H9 (cell line): Measurements from ENCODE around the gene AKNA. TPM values are rescaled to one million over a fixed set of nuclear protein-coding genes. Genes with fewer than 3 reads are reported as not detected.

Source experiments
- DNase-seq: peaks from one replicate; pipeline ENCODE4 v3.0.0-alpha.2; 2017
- H2AFZ ChIP-seq: one replicate; pipeline ENCODE4 v1.6.1; 2013; ENCODE audit warnings: mild to moderate bottlenecking, low read length, control low read depth, moderate library complexity
- H2AK5ac ChIP-seq: 2 replicates; pipeline ENCODE4 v1.6.1; 2013; ENCODE audit warnings: low read length, control low read depth, mixed read lengths; ENCODE audit not compliant: insufficient read length
- H2BK120ac ChIP-seq: one replicate; pipeline ENCODE4 v1.6.1; 2013; ENCODE audit warnings: low read depth, mild to moderate bottlenecking, low read length, control low read depth, inconsistent platforms; ENCODE audit not compliant: poor library complexity, severe bottlenecking
- H2BK12ac ChIP-seq: 2 replicates; pipeline ENCODE4 v1.6.1; 2013; ENCODE audit warnings: low read length, control low read depth, mixed read lengths, low read depth; ENCODE audit not compliant: insufficient read length
- H2BK15ac ChIP-seq: 2 replicates; pipeline ENCODE4 v1.6.1; 2013; ENCODE audit warnings: low read depth, low read length, control low read depth
- H2BK20ac ChIP-seq: one replicate; pipeline ENCODE4 v1.6.1; 2013; ENCODE audit warnings: low read depth, mild to moderate bottlenecking, low read length, control low read depth, inconsistent platforms; ENCODE audit not compliant: poor library complexity, severe bottlenecking
- H2BK5ac ChIP-seq: 2 replicates; pipeline ENCODE4 v1.6.1; 2013; ENCODE audit warnings: low read length, control low read depth, mixed read lengths; ENCODE audit not compliant: insufficient read length
- H3K14ac ChIP-seq: 2 replicates; pipeline ENCODE4 v1.6.1; 2013; ENCODE audit warnings: low read length, control low read depth; ENCODE audit not compliant: insufficient read depth
- H3K18ac ChIP-seq: 2 replicates; pipeline ENCODE4 v1.6.1; 2013; ENCODE audit warnings: low read depth, mild to moderate bottlenecking, mixed read lengths, low read length, control low read depth; ENCODE audit not compliant: insufficient read length
- H3K23ac ChIP-seq: 2 replicates; pipeline ENCODE4 v1.6.1; 2013; ENCODE audit warnings: low read length, control low read depth, mixed read lengths, low read depth; ENCODE audit not compliant: insufficient read length
- H3K23me2 ChIP-seq: 2 replicates; pipeline ENCODE4 v1.6.1; 2013; ENCODE audit warnings: low read depth, mild to moderate bottlenecking, mixed read lengths, low read length, control low read depth; ENCODE audit not compliant: insufficient read length, poor library complexity, severe bottlenecking
- H3K27ac ChIP-seq: 2 replicates; pipeline ENCODE4 v1.5.1; 2013; ENCODE audit warnings: low read length, control low read depth, mixed read lengths, low read depth; ENCODE audit not compliant: insufficient read length
- H3K27me3 ChIP-seq: 2 replicates; pipeline ENCODE4 v1.6.1; 2013; ENCODE audit warnings: low read length, control low read depth, inconsistent platforms; ENCODE audit not compliant: insufficient read depth
- H3K4ac ChIP-seq: 2 replicates; pipeline ENCODE4 v1.6.1; 2013; ENCODE audit warnings: low read depth, mild to moderate bottlenecking, control low read depth, inconsistent platforms, low read length, moderate library complexity
- H3K4me1 ChIP-seq: 2 replicates; pipeline ENCODE4 v1.6.1; 2013; ENCODE audit warnings: low read length, control low read depth, inconsistent platforms; ENCODE audit not compliant: insufficient read depth
- H3K4me2 ChIP-seq: 2 replicates; pipeline ENCODE4 v1.6.1; 2013; ENCODE audit warnings: low read length, control low read depth, mixed read lengths; ENCODE audit not compliant: insufficient read length, insufficient read depth
- H3K56ac ChIP-seq: 2 replicates; pipeline ENCODE4 v1.6.1; 2013; ENCODE audit warnings: low read depth, mild to moderate bottlenecking, mixed read lengths, low read length, control low read depth; ENCODE audit not compliant: insufficient read length
- H3K79me1 ChIP-seq: 2 replicates; pipeline ENCODE4 v1.6.1; 2013; ENCODE audit warnings: low read depth, mild to moderate bottlenecking, moderate library complexity, low read length, control low read depth, inconsistent platforms; ENCODE audit not compliant: insufficient read depth, poor library complexity, severe bottlenecking
- H3K79me2 ChIP-seq: 2 replicates; pipeline ENCODE4 v1.6.1; 2013; ENCODE audit warnings: low read length, control low read depth, inconsistent platforms; ENCODE audit not compliant: insufficient read depth
- H3K9ac ChIP-seq: 2 replicates; pipeline ENCODE4 v1.6.1; 2013; ENCODE audit warnings: low read length, control low read depth, mixed read lengths; ENCODE audit not compliant: insufficient read length; ENCODE audit errors: extremely low read depth
- H3K9me3 ChIP-seq: one replicate; pipeline ENCODE4 v1.6.1; 2013; ENCODE audit warnings: low read depth, low read length, inconsistent platforms; ENCODE audit not compliant: control insufficient read depth
- H3T11ph ChIP-seq: one replicate; pipeline ENCODE4 v1.6.1; 2013; ENCODE audit warnings: mild to moderate bottlenecking, low read length, control low read depth, inconsistent platforms
- H4K20me1 ChIP-seq: one replicate; pipeline ENCODE4 v1.6.1; 2013; ENCODE audit not compliant: control insufficient read depth, insufficient read length, insufficient read depth
- H4K5ac ChIP-seq: 2 replicates; pipeline ENCODE4 v1.6.1; 2013; ENCODE audit warnings: low read depth, mild to moderate bottlenecking, mixed read lengths, low read length, control low read depth; ENCODE audit not compliant: insufficient read length
- H4K8ac ChIP-seq: replicated peaks from 2 replicates; pipeline ENCODE4 v1.6.1; 2013; ENCODE audit warnings: low read length, control low read depth, mixed read lengths, low read depth; ENCODE audit not compliant: insufficient read length
- H4K91ac ChIP-seq: 2 replicates; pipeline ENCODE4 v1.6.1; 2013; ENCODE audit warnings: low read depth, mild to moderate bottlenecking, moderate library complexity, mixed read lengths, low read length, control low read depth; ENCODE audit not compliant: insufficient read length
- H3K27ac Mint-ChIP-seq, 3 experiments: 2 replicates in 2 of 3; 3 replicates in 1 of 3; pipeline ENCODE4 v1.8.0; 2020 to 2021; ENCODE audit warnings: mixed read lengths in 3 of 3, mild to moderate bottlenecking in 1 of 3, moderate library complexity in 1 of 3
- H3K27me3 Mint-ChIP-seq: 2 replicates; pipeline ENCODE4 v1.8.0; 2021; ENCODE audit warnings: low read depth, mild to moderate bottlenecking, moderate library complexity, mixed read lengths
- H3K36me3 Mint-ChIP-seq, 3 experiments: 2 replicates in 2 of 3; 3 replicates in 1 of 3; pipeline ENCODE4 v1.8.0; 2020 to 2021; ENCODE audit warnings: low read depth in 3 of 3, mixed read lengths in 3 of 3; ENCODE audit not compliant: insufficient read depth in 1 of 3
- H3K4me1 Mint-ChIP-seq, 2 experiments: 2 replicates each; pipeline ENCODE4 v1.8.0; 2020; ENCODE audit warnings: mixed read lengths in 2 of 2
- H3K4me3 Mint-ChIP-seq, 2 experiments: 2 replicates in 1 of 2; 3 replicates in 1 of 2; pipeline ENCODE4 v1.8.0; 2020 to 2021; ENCODE audit warnings: mild to moderate bottlenecking in 2 of 2, mixed read lengths in 2 of 2, moderate library complexity in 1 of 2
- H3K9me3 Mint-ChIP-seq, 2 experiments: 2 replicates in 1 of 2; 3 replicates in 1 of 2; pipeline ENCODE4 v1.8.0; 2020; ENCODE audit warnings: mild to moderate bottlenecking in 2 of 2, mixed read lengths in 2 of 2, moderate library complexity in 1 of 2
- WGBS: extraction: QIAGEN DNeasy Blood & Tissue Kit; methylation state at CpG from one replicate; pipeline ENCODE4 v1.1.7; 2013; ENCODE audit warnings: missing lambda C conversion rate, low lambda C conversion rate, mixed read lengths; ENCODE audit not compliant: insufficient read length; ENCODE audit errors: extremely low coverage; 5-methylcytosine and 5-hydroxymethylcytosine counted together
- total RNA-seq: library from RNA; stranded (reverse); gene quantifications from 2 replicates; pipeline ENCODE4 v1.2.1, GENCODE V29; 2021
- TF ChIP-seq, protein P1 (sequence below): fragments of 200-600 bp; sonication (generic); conservative IDR thresholded peaks from 3 replicates; pipeline ENCODE4 v1.8.0; 2021; ENCODE audit warnings: antibody characterized with exemption, mild to moderate bottlenecking

AKNA gene
- total RNA-seq, 1 experiment from 2014 or later = 19.7 TPM

DNA sequence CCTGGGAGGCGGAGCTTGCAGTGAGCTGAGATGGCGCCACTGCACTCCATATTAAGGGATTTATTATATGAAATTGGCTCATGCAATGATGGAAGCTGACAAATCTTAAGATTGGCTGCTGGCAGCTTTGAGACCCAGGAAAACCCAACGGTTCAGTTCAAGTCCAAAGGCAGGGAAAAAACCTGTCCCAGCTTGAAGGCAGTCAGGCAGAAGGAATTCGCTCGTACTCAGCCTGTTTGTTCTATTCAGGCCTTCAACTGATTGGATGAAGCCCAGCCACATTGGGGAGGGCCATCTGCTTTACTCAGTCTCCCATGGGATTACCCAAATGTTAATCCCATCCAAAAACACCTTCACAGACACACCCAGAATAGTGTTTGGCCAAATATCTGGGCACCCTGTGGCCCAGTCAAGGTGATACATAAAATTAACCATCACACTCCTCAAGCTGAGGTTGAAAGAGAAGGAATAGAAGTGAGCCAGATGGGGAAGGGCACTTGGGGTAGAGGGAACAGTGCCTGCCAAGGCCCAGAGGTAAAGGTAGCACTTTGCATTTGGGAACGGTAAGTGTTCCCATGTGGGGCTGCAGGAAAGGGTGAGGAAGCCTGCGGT lies 73.4 kb downstream of the AKNA start:
- H4K8ac ChIP-seq = no peak overlapping the region
- H3K18ac ChIP-seq = no peak overlapping the region
- H2BK5ac ChIP-seq = no peak overlapping the region
- no peaks in the 10 kb centered on the region for H3K79me2 ChIP-seq
- no peak overlapping the region for H3K14ac ChIP-seq
- peaks cover 0 to 7% (median 0%) of the 10 kb centered on the region in 3 experiments; a peak in 3 of 7 replicates for H3K36me3 Mint-ChIP-seq
- H3K23ac ChIP-seq = no peak overlapping the region
- H3K27ac Mint-ChIP-seq = no peak overlapping the region
- H3T11ph ChIP-seq = no peak overlapping the region
- DNase-seq = no peak
- TF ChIP-seq, protein P1, sequence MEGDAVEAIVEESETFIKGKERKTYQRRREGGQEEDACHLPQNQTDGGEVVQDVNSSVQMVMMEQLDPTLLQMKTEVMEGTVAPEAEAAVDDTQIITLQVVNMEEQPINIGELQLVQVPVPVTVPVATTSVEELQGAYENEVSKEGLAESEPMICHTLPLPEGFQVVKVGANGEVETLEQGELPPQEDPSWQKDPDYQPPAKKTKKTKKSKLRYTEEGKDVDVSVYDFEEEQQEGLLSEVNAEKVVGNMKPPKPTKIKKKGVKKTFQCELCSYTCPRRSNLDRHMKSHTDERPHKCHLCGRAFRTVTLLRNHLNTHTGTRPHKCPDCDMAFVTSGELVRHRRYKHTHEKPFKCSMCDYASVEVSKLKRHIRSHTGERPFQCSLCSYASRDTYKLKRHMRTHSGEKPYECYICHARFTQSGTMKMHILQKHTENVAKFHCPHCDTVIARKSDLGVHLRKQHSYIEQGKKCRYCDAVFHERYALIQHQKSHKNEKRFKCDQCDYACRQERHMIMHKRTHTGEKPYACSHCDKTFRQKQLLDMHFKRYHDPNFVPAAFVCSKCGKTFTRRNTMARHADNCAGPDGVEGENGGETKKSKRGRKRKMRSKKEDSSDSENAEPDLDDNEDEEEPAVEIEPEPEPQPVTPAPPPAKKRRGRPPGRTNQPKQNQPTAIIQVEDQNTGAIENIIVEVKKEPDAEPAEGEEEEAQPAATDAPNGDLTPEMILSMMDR = no peak
- H3K56ac ChIP-seq = no peak overlapping the region
- H4K20me1 ChIP-seq = no peaks in the 10 kb centered on the region
- H2BK120ac ChIP-seq = no peak overlapping the region
- no peak overlapping the region for H4K5ac ChIP-seq
- no peaks in the 10 kb centered on the region for H3K23me2 ChIP-seq
- no CpG with 5 or more reads among the region's 7 CpGs for WGBS
- no peaks in the 10 kb centered on the region for H3K9me3 ChIP-seq
- H3K4me1 ChIP-seq = no peaks in the 10 kb centered on the region
- no peaks in the 10 kb centered on the region for H3K27me3 ChIP-seq
- peaks cover 0 to 5% of the 10 kb centered on the region in 2 experiments; a peak in 3 of 4 replicates for H3K4me1 Mint-ChIP-seq
- H3K4me2 ChIP-seq = no peak overlapping the region
- no peak overlapping the region; a peak in 1 of 5 replicates for H3K4me3 Mint-ChIP-seq
- H3K27me3 Mint-ChIP-seq = peaks cover 6% of the 10 kb centered on the region
- no peaks in the 10 kb centered on the region for H3K79me1 ChIP-seq
- H2BK15ac ChIP-seq = no peak overlapping the region
- H2AFZ ChIP-seq = no peak overlapping the region
- H2BK20ac ChIP-seq = no peak overlapping the region
- no peak overlapping the region for H4K91ac ChIP-seq
- H2AK5ac ChIP-seq = no peak overlapping the region
- no peak overlapping the region for H3K27ac ChIP-seq
- H3K9me3 Mint-ChIP-seq = no peaks in the 10 kb centered on the region
- no peak overlapping the region for H2BK12ac ChIP-seq
- no peak overlapping the region for H3K9ac ChIP-seq
- no peak overlapping the region for H3K4ac ChIP-seq
